ENCODE measurements around the gene ABI1.
"Not testable (repeated sequence)": the region's sequence is repeated elsewhere in the genome, so short reads cannot be mapped to it uniquely, and the experiment has no call there.

The ABI1 gene

DNA sequence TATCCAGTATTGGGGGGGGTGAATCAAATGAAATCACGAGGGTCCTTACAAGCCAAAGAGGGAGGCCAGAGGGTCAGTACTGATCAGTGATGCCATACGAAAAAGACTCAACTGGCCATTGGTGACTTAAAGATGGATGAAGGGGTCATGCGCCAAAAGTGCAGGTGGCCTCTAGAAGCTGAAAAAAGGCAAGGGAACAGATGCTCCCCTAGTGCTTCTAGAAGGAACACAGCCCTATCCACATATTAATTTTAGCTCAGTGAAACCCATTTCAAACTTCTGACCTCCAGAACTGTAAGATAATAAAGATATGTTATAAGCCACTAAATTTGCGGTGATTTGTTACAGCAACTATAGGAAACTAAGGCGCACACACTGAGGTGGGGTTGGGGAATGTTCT is 62.5 kb downstream of the ABI1 start:
- no peaks in the 10 kb centered on the region for H3K36me3 ChIP-seq (ENCODE audit: control insufficient read depth, insufficient read depth, low read length)
- no peak overlapping the region for H3K4me3 ChIP-seq (ENCODE audit: low read length)
- no peaks in the 10 kb centered on the region for H3K4me1 ChIP-seq (ENCODE audit: control insufficient read depth, insufficient read depth, low read length)
- no peak overlapping the region for H3K9ac ChIP-seq (ENCODE audit: low read length)
- no peaks in the 10 kb centered on the region for H3K27me3 ChIP-seq (ENCODE audit: control insufficient read depth, insufficient read depth, low read length)
- no peak overlapping the region for H3K27ac ChIP-seq (ENCODE audit: low read depth, low read length)

DNA sequence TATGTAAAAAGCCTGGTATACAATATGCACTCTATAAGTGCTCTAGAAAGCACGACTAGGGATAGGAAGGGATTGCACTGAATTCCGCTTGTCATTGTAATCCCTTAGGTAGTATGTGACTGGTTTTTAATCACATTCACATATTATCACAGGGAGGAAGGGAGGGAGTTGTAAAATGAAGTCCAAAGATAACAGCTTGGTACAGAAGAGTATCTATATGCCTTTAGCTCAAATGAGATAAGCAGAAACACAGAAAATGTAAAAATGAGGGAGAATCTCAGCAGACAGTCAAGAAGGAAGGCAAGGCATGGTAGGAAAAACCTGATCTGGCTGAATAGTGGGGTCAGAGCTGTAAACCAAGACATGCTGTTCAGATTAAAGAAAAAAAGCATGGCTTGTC is 63.4 kb downstream of the ABI1 start:
- H3K4me3 ChIP-seq (ENCODE audit: low read length) = no peak overlapping the region
- H3K4me1 ChIP-seq (ENCODE audit: control insufficient read depth, insufficient read depth, low read length) = peaks cover 2% of the 10 kb centered on the region
- H3K27me3 ChIP-seq (ENCODE audit: control insufficient read depth, insufficient read depth, low read length) = no peaks in the 10 kb centered on the region
- H3K9ac ChIP-seq (ENCODE audit: low read length) = no peak overlapping the region
- no peaks in the 10 kb centered on the region for H3K36me3 ChIP-seq (ENCODE audit: control insufficient read depth, insufficient read depth, low read length)
- no peak overlapping the region for H3K27ac ChIP-seq (ENCODE audit: low read depth, low read length)

DNA sequence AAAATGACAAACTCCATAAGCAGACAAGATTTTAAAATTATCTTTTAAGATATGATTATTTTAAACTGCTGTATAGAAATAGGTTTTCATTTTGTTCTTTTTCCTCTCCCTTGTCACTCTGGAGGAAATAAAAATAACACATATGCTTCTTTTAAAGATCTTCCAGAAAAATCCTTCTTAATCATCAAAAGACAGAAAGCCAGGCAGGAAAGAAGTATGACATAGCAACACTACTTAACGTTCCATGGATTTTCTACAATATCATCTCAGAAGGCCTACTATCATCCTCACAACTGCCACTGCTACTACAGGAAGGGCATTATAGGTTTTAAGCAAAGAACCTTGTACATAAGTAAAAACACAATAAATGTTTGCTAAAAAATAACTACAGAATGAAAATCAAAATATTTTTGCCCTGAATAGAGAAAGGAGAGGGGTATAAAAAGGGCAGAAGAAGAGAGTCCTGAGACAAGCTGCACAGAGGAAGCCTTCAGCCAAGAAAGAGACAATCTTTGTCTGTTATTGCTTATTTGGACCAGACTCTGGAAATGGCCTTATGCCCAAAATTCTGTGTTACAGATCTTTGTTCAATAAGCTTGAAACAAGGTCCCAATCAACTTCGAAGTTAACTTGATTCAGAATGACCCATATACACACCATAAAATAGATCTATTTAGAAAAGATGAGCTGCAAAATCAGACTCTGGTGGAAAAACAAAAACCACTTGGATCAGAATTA is 67.8 kb downstream of the ABI1 start:
- H3K4me1 ChIP-seq (ENCODE audit: control insufficient read depth, insufficient read depth, low read length) = peaks cover 2% of the 10 kb centered on the region
- H3K4me3 ChIP-seq (ENCODE audit: low read length) = no peak overlapping the region
- H3K36me3 ChIP-seq (ENCODE audit: control insufficient read depth, insufficient read depth, low read length) = no peaks in the 10 kb centered on the region
- no peak overlapping the region for H3K9ac ChIP-seq (ENCODE audit: low read length)
- H3K27me3 ChIP-seq (ENCODE audit: control insufficient read depth, insufficient read depth, low read length) = no peaks in the 10 kb centered on the region
- no peak overlapping the region for H3K27ac ChIP-seq (ENCODE audit: low read depth, low read length)

DNA sequence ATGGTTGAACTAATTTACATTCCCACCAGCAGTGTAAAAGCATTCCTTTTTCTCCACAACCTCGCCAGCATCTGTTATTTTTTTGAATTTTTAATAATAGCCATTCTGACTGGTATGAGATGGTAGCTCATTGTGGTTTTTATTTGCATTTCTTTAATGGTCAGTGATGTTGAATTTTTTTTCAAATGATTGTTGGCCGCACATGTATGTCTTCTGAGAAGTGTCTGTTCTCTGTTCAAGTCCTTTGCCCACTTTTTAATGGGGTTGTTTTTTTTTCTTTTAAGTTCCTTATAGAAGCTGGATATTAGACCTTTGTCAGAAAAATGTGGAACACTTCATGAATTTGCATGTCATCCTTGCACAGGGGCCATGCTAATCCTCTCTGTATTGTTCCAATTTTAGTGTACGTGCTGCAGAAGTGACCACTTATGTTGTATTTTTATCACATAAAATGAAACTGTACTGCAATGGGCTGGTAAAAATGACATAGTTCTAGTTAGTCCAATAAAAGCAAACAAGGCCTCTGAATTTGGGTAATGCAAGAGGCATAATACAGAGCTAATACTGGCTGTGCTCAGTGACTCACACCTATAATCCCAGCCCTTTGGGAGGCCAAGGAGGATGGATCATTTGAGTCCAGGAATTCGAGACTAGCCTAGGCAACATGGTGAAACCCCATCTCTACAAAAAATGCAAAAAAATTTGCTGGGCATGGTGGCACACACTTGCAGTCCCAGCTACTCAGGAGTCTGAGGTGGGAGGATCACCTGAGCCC is 70.3 kb downstream of the ABI1 start:
- Histone ChIP-seq H3K36me3 (ENCODE audit: control insufficient read depth, insufficient read depth, low read length) (no peaks in the 10 kb centered on the region), H3K9ac (ENCODE audit: low read length) (no peak overlapping the region), H3K4me3 (ENCODE audit: low read length) (no peak overlapping the region), H3K27ac (ENCODE audit: low read depth, low read length) (no peak overlapping the region), H3K27me3 (ENCODE audit: control insufficient read depth, insufficient read depth, low read length) (no peaks in the 10 kb centered on the region), H3K4me1 (ENCODE audit: control insufficient read depth, insufficient read depth, low read length) (peaks cover 2% of the 10 kb centered on the region)

DNA sequence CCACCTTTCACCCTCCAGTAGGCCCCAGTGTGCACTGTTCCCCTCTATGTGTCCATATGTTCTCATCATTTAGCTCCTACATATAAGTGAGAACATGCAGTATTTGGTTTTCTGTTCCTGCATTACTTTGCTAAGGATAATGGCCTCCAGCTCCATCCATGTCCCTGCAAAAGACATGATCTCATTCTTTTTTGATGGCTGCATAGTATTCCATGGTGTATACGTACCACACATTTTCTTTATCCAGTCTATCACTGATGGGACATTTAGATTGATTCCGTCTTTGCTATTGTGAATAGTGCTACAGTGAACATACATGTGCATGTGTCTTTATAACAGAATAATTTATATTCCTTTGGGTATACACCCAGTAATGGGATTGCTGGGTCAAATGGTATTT is 71.0 kb downstream of the ABI1 start:
- H3K4me3 ChIP-seq (ENCODE audit: low read length); H3K9ac ChIP-seq (ENCODE audit: low read length); H3K27me3 ChIP-seq (ENCODE audit: control insufficient read depth, insufficient read depth, low read length); H3K4me1 ChIP-seq (ENCODE audit: control insufficient read depth, insufficient read depth, low read length); H3K27ac ChIP-seq (ENCODE audit: low read depth, low read length); H3K36me3 ChIP-seq (ENCODE audit: control insufficient read depth, insufficient read depth, low read length): not testable (repeated sequence)

DNA sequence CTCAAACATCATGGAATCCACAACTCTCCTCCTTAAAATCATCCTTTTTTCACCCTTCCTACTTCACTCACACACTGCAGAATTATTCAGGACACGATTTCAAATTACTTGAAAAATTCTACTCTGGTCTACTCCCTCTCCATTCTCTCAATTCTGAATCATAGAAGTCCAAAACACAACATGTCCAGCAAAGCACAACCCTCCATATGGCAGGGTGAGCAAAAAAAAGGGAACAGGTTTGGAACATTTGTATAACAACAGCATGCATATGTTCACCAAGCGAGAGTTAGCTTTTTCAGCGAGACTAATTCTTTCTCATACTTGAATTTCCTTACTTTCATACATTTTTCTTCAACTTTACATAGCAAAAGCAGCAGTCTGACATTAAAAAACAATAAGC is 73.4 kb downstream of the ABI1 start:
- no peaks in the 10 kb centered on the region for H3K36me3 ChIP-seq (ENCODE audit: control insufficient read depth, insufficient read depth, low read length)
- H3K27me3 ChIP-seq (ENCODE audit: control insufficient read depth, insufficient read depth, low read length) = no peaks in the 10 kb centered on the region
- H3K9ac ChIP-seq (ENCODE audit: low read length) = no peak overlapping the region
- H3K4me1 ChIP-seq (ENCODE audit: control insufficient read depth, insufficient read depth, low read length) = no peaks in the 10 kb centered on the region
- no peak overlapping the region for H3K27ac ChIP-seq (ENCODE audit: low read depth, low read length)
- no peak overlapping the region for H3K4me3 ChIP-seq (ENCODE audit: low read length)

DNA sequence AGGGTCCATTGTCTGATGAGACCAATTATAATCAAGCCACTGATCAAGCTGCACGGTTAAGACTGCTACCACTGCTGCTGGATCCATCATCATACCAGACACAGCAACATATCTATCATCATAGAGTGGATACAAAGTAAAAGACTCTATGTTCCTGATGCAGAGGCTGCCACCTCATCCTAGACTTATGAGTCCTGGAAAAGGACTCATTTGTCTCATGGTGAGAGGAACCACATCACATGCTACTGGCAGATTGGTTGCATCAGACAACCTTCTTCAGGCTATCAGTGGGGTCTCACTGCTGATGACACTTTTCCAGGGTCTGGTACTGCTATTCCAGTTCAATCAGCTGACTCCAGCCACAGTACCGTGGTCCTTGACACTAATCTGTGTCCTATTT is 79.0 kb downstream of the ABI1 start:
- Histone ChIP-seq H3K27ac (ENCODE audit: low read depth, low read length) (no peak overlapping the region), H3K4me1 (ENCODE audit: control insufficient read depth, insufficient read depth, low read length) (peaks cover 3% of the 10 kb centered on the region)

DNA sequence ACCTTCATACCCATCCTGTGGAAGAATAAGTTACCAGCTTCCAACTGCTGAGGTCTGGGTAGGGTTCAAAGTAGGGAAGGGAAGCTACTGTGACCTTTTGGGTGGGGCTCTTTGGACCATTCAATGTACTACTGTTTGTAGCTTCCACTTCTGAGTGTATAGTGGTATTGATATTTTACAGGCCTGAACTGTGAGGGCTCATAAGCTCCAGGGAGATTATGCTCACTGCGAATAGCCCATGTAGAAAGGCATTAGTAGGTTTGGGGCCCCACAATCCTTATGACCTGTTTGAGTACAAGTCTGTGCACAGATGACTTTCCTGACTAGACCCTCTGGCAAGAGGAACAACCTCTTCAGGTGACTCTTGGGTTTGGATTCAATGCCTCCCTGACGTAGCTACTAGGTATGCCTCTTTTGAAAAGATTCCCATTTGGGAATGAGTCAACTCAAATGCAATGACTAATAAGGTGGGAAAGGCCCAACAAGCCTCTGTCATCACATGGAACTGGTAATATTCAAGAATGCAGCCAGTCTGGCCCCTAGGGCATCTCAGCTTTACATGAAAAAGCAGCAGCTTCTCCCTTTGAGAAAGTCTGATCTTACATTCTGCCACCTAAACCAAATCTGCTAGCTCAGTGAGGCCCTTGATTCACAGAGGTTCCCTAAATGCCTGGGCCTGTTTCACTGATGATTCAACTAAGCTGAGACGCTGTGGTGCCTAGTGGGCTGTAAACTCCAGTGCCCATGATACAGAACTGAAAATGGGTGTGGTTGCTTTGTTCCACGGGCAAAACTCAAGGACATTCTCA is 79.8 kb downstream of the ABI1 start:
- H3K4me3 ChIP-seq (ENCODE audit: low read length) = no peak overlapping the region
- peaks cover 3% of the 10 kb centered on the region for H3K4me1 ChIP-seq (ENCODE audit: control insufficient read depth, insufficient read depth, low read length)
- H3K27me3 ChIP-seq (ENCODE audit: control insufficient read depth, insufficient read depth, low read length) = no peaks in the 10 kb centered on the region
- no peak overlapping the region for H3K27ac ChIP-seq (ENCODE audit: low read depth, low read length)
- no peaks in the 10 kb centered on the region for H3K36me3 ChIP-seq (ENCODE audit: control insufficient read depth, insufficient read depth, low read length)
- no peak overlapping the region for H3K9ac ChIP-seq (ENCODE audit: low read length)

More for the DNA sequence above, 79.0 kb downstream of the ABI1 start:
- Histone ChIP-seq H3K9ac (ENCODE audit: low read length) (no peak overlapping the region), H3K27me3 (ENCODE audit: control insufficient read depth, insufficient read depth, low read length) (no peaks in the 10 kb centered on the region), H3K4me3 (ENCODE audit: low read length) (no peak overlapping the region), H3K36me3 (ENCODE audit: control insufficient read depth, insufficient read depth, low read length) (no peaks in the 10 kb centered on the region)

DNA sequence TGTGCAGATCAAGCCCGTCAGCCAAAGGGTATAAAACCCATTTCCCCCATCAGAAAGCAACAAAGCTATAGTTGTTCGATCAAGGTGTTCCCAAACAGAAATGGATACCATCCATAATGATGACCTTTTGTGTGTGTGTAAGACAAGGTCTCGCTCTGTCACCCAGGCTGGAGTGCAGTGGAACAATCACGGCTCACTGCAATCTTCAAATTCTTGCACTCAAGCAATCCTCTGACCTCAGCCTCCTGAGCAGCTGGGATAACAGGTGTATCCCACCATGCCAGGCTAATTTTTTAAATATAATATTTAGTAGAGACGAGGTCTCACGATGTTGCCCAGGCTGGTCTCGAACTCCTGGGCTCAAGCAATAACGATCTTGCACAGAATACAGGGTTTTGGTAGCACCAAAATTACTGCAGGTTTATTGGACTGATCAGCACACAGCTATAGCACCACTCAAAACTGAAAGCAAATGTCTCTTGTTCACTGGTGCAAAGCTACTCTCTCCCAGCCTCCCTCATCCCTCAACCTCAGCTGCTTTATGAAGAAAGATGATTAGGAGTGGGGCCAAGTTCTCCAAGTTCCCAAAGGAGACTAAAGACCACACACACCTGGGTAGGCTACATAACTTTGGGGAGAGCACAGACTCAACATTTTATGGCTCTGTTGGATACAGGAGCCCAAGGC is 80.5 kb downstream of the ABI1 start:
- no peaks in the 10 kb centered on the region for H3K27me3 ChIP-seq (ENCODE audit: control insufficient read depth, insufficient read depth, low read length)
- no peaks in the 10 kb centered on the region for H3K36me3 ChIP-seq (ENCODE audit: control insufficient read depth, insufficient read depth, low read length)
- H3K4me3 ChIP-seq (ENCODE audit: low read length) = no peak overlapping the region
- H3K27ac ChIP-seq (ENCODE audit: low read depth, low read length) = no peak overlapping the region
- H3K9ac ChIP-seq (ENCODE audit: low read length) = no peak overlapping the region
- H3K4me1 ChIP-seq (ENCODE audit: control insufficient read depth, insufficient read depth, low read length) = peaks cover 3% of the 10 kb centered on the region

DNA sequence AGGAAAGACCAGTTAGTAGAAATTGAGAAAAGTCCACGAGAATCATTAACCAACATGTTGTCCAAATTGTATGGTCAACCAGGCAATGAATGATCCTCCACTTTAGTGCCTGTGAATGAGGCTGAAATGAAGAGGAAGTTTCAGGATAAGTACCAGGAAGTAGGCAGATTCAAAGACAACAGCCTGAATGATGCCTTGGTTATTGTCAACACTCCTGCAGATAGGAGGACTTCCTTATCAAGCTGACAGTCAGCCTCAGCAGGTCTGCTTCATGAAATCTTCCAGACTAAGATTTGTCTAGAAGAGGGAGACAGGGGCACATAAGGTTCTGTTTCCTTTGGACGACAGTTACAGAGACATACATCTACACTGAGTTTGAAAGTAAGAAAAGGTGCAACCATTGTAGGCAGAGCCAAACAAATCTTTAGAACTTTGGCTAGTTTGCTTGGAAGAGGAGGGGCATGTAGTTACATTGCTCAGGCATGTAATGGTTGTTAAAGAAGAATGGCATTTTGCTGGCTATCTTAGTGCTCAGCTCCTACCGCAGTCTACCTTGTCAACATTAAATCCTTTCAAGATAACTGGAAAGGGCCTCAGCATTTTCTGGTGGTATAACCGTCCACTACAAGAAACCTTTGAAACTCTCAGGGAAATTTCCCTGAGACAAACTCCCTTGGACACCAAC is 81.4 kb downstream of the ABI1 start:
- H3K27ac ChIP-seq (ENCODE audit: low read depth, low read length) = no peak overlapping the region
- H3K4me1 ChIP-seq (ENCODE audit: control insufficient read depth, insufficient read depth, low read length) = peaks cover 3% of the 10 kb centered on the region
- H3K27me3 ChIP-seq (ENCODE audit: control insufficient read depth, insufficient read depth, low read length) = no peaks in the 10 kb centered on the region
- no peak overlapping the region for H3K9ac ChIP-seq (ENCODE audit: low read length)
- no peaks in the 10 kb centered on the region for H3K36me3 ChIP-seq (ENCODE audit: control insufficient read depth, insufficient read depth, low read length)
- H3K4me3 ChIP-seq (ENCODE audit: low read length) = no peak overlapping the region

DNA sequence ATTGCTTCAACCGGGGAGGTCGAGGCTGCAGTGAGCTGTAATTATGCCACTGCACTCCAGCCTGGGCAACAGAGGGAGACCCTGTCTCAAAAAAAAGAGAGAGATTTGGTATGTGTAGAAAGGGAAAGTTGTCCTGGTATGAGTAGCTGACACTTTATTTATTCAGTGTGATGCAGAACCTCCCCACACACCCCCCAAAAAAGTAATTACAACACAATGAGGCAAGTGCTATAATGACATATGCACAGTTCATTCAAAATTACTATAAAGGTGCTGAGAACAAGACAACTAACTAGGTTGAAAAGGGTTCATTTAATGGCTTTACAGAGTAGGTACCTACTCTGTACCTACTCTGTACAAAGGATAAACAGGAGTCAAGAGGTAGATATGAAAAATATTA is 83.1 kb downstream of the ABI1 start:
- Histone ChIP-seq H3K36me3 (ENCODE audit: control insufficient read depth, insufficient read depth, low read length) (no peaks in the 10 kb centered on the region), H3K27ac (ENCODE audit: low read depth, low read length) (no peak overlapping the region), H3K9ac (ENCODE audit: low read length) (no peak overlapping the region), H3K27me3 (ENCODE audit: control insufficient read depth, insufficient read depth, low read length) (no peaks in the 10 kb centered on the region), H3K4me1 (ENCODE audit: control insufficient read depth, insufficient read depth, low read length) (peaks cover 3% of the 10 kb centered on the region), H3K4me3 (ENCODE audit: low read length) (no peak overlapping the region)
